ENCODE data around the gene TMEM50B.

Gene TMEM50B

DNA sequence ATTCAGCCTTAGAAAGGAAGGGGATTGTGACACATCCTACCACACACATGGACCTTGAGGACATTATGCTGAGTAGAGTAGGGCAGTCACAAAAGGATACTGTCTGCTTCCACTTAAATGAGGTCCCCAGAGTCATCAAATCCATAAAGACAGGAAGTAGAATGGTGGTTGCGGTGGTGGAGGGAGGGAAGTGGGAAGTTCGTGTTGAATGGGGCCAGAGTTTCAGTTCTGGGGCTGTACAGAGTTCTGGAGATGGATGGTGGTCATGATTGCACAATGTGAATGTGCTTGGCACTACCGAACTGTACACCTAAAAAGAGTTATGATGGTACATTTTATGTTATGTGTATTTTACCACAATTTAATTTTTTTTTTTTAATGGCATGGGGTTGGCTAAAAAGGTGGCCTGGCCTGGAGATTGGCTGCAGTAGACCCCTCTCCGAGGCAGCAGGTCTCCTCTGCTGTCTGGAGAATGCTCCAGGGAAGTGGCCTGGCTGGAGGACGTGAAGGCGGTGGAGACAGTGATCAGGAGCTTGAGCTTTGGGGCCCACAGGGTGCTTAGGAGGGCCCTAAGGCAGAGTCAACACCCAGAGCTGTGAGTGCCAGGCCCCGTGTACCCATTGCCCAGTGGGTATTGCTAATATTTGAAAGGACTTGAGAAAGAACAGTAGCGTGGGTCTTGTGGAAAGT is 46.2 kb downstream of the TMEM50B start:
- no peaks in the 10 kb centered on the region for H3K9me3 ChIP-seq
- no peaks in the 10 kb centered on the region for H3K27me3 ChIP-seq
- H3K27ac ChIP-seq = peak overlapping the region; percentile 78 to 83
- H3K36me3 ChIP-seq = peaks cover 66 to 96% (median 87%) of the 10 kb centered on the region in 3 donors
- no peak for TF ChIP-seq CTCF (IDR thresholded peaks at IDR 0.05)
- H3K4me3 ChIP-seq = no peak overlapping the region
- DNase-seq = peak; percentile 48 to 50
- peaks cover 4 to 36% (median 23%) of the 10 kb centered on the region in 4 donors for H3K4me1 ChIP-seq
- intact Hi-C loops (cut with DNase I; ENCODE audit: low total_unique reads) = no loop called here

GRCh38 chr21:33433001-33433400 is 46.8 kb downstream of the TMEM50B start:
- intact Hi-C loops (cut with DNase I; ENCODE audit: low total_unique reads) = no loop called here
- H3K9me3 ChIP-seq = no peaks in the 10 kb centered on the region
- H3K36me3 ChIP-seq = peaks cover 61 to 95% (median 87%) of the 10 kb centered on the region in 3 donors
- H3K27me3 ChIP-seq = no peaks in the 10 kb centered on the region
- H3K4me1 ChIP-seq = peaks cover 4 to 41% (median 25%) of the 10 kb centered on the region in 4 donors
- TF ChIP-seq CTCF (IDR thresholded peaks at IDR 0.05) = no peak
- peak in 1 of 2 donors; percentile 48 for DNase-seq
- no peak overlapping the region for H3K4me3 ChIP-seq
- peak overlapping the region; percentile 78 to 83 for H3K27ac ChIP-seq

DNA sequence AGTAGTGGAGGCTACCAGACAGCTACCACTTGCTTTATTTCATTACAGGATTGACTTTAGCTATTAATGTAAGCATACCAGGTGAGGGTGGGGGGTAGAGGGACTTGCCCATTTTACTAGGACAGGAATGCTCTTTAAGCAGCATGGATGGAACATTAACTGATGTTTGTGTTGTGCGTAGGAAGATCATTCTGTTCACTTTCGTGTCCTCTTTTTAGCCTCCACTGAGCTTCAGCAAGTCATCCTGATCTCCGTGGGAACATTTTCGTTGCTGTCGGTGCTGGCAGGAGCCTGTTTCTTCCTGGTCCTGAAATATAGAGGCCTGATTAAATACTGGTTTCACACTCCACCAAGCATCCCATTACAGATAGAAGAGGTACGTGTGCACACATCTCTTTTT is 47.3 kb downstream of the TMEM50B start:
- H3K27ac ChIP-seq = peak overlapping the region in 1 of 2 donors; percentile 6
- no peak for TF ChIP-seq CTCF (IDR thresholded peaks at IDR 0.05)
- H3K9me3 ChIP-seq = no peaks in the 10 kb centered on the region
- DNase-seq = peak in 1 of 2 donors; percentile 25
- no peaks in the 10 kb centered on the region for H3K27me3 ChIP-seq
- intact Hi-C loops (cut with DNase I; ENCODE audit: low total_unique reads) = no loop called here
- H3K36me3 ChIP-seq = peaks cover 56 to 93% (median 84%) of the 10 kb centered on the region in 3 donors
- peaks cover 4 to 45% (median 25%) of the 10 kb centered on the region in 4 donors for H3K4me1 ChIP-seq
- no peak overlapping the region for H3K4me3 ChIP-seq

- no peak overlapping the region for H3K4me3 ChIP-seq
- H3K9me3 ChIP-seq = no peaks in the 10 kb centered on the region
- intact Hi-C loops (cut with DNase I; ENCODE audit: low total_unique reads) = no loop called here
- peaks cover 4 to 44% (median 25%) of the 10 kb centered on the region in 4 donors for H3K4me1 ChIP-seq
- H3K36me3 ChIP-seq = peaks cover 55 to 95% (median 83%) of the 10 kb centered on the region in 3 donors
- peak in 1 of 2 donors; percentile 29 for DNase-seq
- no peak overlapping the region for H3K27ac ChIP-seq
- no peaks in the 10 kb centered on the region for H3K27me3 ChIP-seq
- TF ChIP-seq CTCF (IDR thresholded peaks at IDR 0.05) = no peak
Measured at GRCh38 chr21:33430858-33431257, 48.9 kb downstream of the TMEM50B start.

- H3K36me3 ChIP-seq = peaks cover 67 to 97% (median 96%) of the 10 kb centered on the region in 3 donors
Measured at GRCh38 chr21:33428669-33429068, 51.1 kb downstream of the TMEM50B start.

More at GRCh38 chr21:33428669-33429068, 51.1 kb downstream of the TMEM50B start:
- DNase-seq = peak in 1 of 2 donors; percentile 82
- Histone ChIP-seq H3K27me3 (no peaks in the 10 kb centered on the region), H3K27ac (peak overlapping the region; percentile 40 to 52), H3K9me3 (no peaks in the 10 kb centered on the region), H3K4me1 (peaks cover 0 to 23% (median 8%) of the 10 kb centered on the region in 4 donors), H3K4me3 (no peak overlapping the region)
- no peak for TF ChIP-seq CTCF (IDR thresholded peaks at IDR 0.05)
- intact Hi-C loops (cut with DNase I; ENCODE audit: low total_unique reads) = no loop called here

All from tibial artery (tissue), 4 donors.